H1 (cell line): ENCODE data around the gene LAMTOR4. TPM values are rescaled to one million over a fixed set of nuclear protein-coding genes. Genes with fewer than 3 reads are reported as not detected.

Source experiments
- ASH2L ChIP-seq: fragments of 200-600, 300-600 bp; sonication (generic); IDR thresholded peaks from one replicate; pipeline ENCODE4 v1.7.1; 2017; ENCODE audit warnings: low read length
- ATF2 ChIP-seq: IDR thresholded peaks from 2 replicates; pipeline ENCODE4 v1.6.1; 2012; ENCODE audit warnings: low read length, inconsistent platforms
- FOSL1 ChIP-seq: IDR thresholded peaks from 2 replicates; pipeline ENCODE4 v1.6.1; 2011; ENCODE audit warnings: mild to moderate bottlenecking, low read depth, low read length, moderate library complexity; ENCODE audit not compliant: insufficient read depth
- KDM4A ChIP-seq: IDR thresholded peaks from one replicate; pipeline ENCODE4 v1.7.1; 2012; ENCODE audit warnings: low read depth, mild to moderate bottlenecking, moderate library complexity, low read length, inconsistent platforms; ENCODE audit not compliant: severe bottlenecking
- TAF7 ChIP-seq: optimal IDR thresholded peaks from 2 replicates; pipeline ENCODE3; 2011; ENCODE audit warnings: low read depth, mild to moderate bottlenecking, inconsistent platforms, low read length, moderate library complexity, borderline replicate concordance
- polyA plus RNA-seq, 7 experiments: library from polyadenylated mRNA; depleted of rRNA in 3 of 7; stranded (reverse) in 5 of 7; unstranded in 2 of 7; fragments of >200 nt in 5 of 7; fragments of 200-250 nt in 2 of 7; gene quantifications; 1 replicate in 5 of 7; 2 replicates in 1 of 7; 4 replicates in 1 of 7; pipeline versions ENCODE4 v1.2.1 to v1.2.3, GENCODE V29; 2011 to 2013; ENCODE audit warnings: missing spikeins in 2 of 7, mixed read lengths in 2 of 7
- total RNA-seq: library from RNA; stranded (reverse); fragmentation: NEBNext Ultra II Directional; extraction: Animal tissue kit (Norgen Biotek cat#: 25700); gene quantifications from 2 replicates; pipeline ENCODE4 v1.2.1, GENCODE V29; 2021

The LAMTOR4 gene
- total and polyA plus RNA-seq, 2 of the 8 experiments (the other 6 are each of a cell fraction or from before 2014, with no cell fraction given) = 153 to 622 TPM

- peak; percentile 7 for TF ChIP-seq TAF7
- no peak for TF ChIP-seq FOSL1
- no peak for TF ChIP-seq ATF2
- TF ChIP-seq ASH2L = peak; percentile 58
- TF ChIP-seq KDM4A = no peak
Observed at GRCh38 chr7:100100420-100101015, 48.2 kb upstream of the LAMTOR4 start (continued).
